Measurements from ENCODE around the gene QRICH2. TPM values are rescaled to one million over a fixed set of nuclear protein-coding genes. Genes with fewer than 3 reads are reported as not detected.
"Not testable (repeated sequence)": the region's sequence is repeated elsewhere in the genome, so short reads cannot be mapped to it uniquely, and the experiment has no call there.

Gene QRICH2
- total RNA-seq, 4 donors from 2014 or later, result 2.0 to 8.4 (median 5.2) TPM

- WGBS, 2 donors, result 88 to 92% methylated on average over 5 of the region's 5 CpGs
- no peak for TF ChIP-seq POLR2A (IDR thresholded peaks at IDR 0.05)
- TF ChIP-seq EP300 (IDR thresholded peaks at IDR 0.05), result no peak
- TF ChIP-seq CTCF (IDR thresholded peaks at IDR 0.05), result no peak
- Histone ChIP-seq H3K36me3 (no peaks in the 10 kb centered on the region), H3K27ac (no peak overlapping the region), H3K9me3 (no peaks in the 10 kb centered on the region), H3K27me3 (no peaks in the 10 kb centered on the region), H3K4me3 (no peak overlapping the region), H3K4me1 (peaks cover 0 to 40% (median 29%) of the 10 kb centered on the region in 4 donors)
- no peak for DNase-seq (ENCODE audit: low spot score in 2 of 2)
These were observed 53.8 kb downstream of the QRICH2 start for GRCh38 chr17:76254275-76254674.

GRCh38 chr17:76253841-76254240 is 54.2 kb downstream of the QRICH2 start:
- Histone ChIP-seq H3K27me3 (no peaks in the 10 kb centered on the region), H3K36me3 (no peaks in the 10 kb centered on the region), H3K9me3 (no peaks in the 10 kb centered on the region), H3K27ac (peak overlapping the region in 2 of 4 donors; percentile 86 to 92), H3K4me3 (no peak overlapping the region), H3K4me1 (peaks cover 0 to 38% (median 26%) of the 10 kb centered on the region in 4 donors)
- no peak for TF ChIP-seq EP300 (IDR thresholded peaks at IDR 0.05)
- TF ChIP-seq CTCF (IDR thresholded peaks at IDR 0.05), result no peak
- no peak for TF ChIP-seq POLR2A (IDR thresholded peaks at IDR 0.05)
- no peak for DNase-seq (ENCODE audit: low spot score in 2 of 2)
- 83 to 90% methylated on average over 7 of the region's 7 CpGs for WGBS, 2 donors

- DNase-seq (ENCODE audit: low spot score in 2 of 2), result not testable (repeated sequence)
These were observed 54.9 kb downstream of the QRICH2 start for GRCh38 chr17:76252967-76253766.

GRCh38 chr17:76252040-76252954 is 55.8 kb downstream of the QRICH2 start:
- TF ChIP-seq EP300 (IDR thresholded peaks at IDR 0.05) (peak in 1 of 2 donors; percentile 92), POLR2A (IDR thresholded peaks at IDR 0.05) (peak; percentile 7 to 32), CTCF (IDR thresholded peaks at IDR 0.05) (no peak)
- Histone ChIP-seq H3K9me3 (no peaks in the 10 kb centered on the region), H3K27ac (peak overlapping the region; percentile 80 to 92 (median 84)), H3K36me3 (no peaks in the 10 kb centered on the region), H3K27me3 (no peaks in the 10 kb centered on the region), H3K4me3 (no peak overlapping the region), H3K4me1 (peaks cover 0 to 31% (median 23%) of the 10 kb centered on the region in 4 donors)
- DNase-seq (ENCODE audit: low spot score in 2 of 2), result peak in 1 of 2 donors; percentile 66
- 27 to 34% methylated on average over 11 of the region's 11 CpGs for WGBS, 2 donors

More at GRCh38 chr17:76252967-76253766, 54.9 kb downstream of the QRICH2 start:
- H3K27me3 ChIP-seq, H3K36me3 ChIP-seq, H3K9me3 ChIP-seq, H3K4me3 ChIP-seq: not testable (repeated sequence)
- Histone ChIP-seq H3K4me1 (peaks cover 0 to 31% (median 23%) of the 10 kb centered on the region in 4 donors), H3K27ac (peak overlapping the region; percentile 66 to 92 (median 84))
- 82 to 89% methylated on average over 23 of the region's 23 CpGs for WGBS, 2 donors

- DNase-seq (ENCODE audit: low spot score in 2 of 2), result no peak
- H3K27ac ChIP-seq, result peak overlapping the region; percentile 80 to 92 (median 84)
- TF ChIP-seq EP300 (IDR thresholded peaks at IDR 0.05) (no peak), CTCF (IDR thresholded peaks at IDR 0.05) (no peak), POLR2A (IDR thresholded peaks at IDR 0.05) (no peak)
These were observed 56.5 kb downstream of the QRICH2 start for GRCh38 chr17:76251478-76252039.

More at GRCh38 chr17:76251478-76252039, 56.5 kb downstream of the QRICH2 start:
- Histone ChIP-seq H3K4me1 (peaks cover 0 to 31% (median 24%) of the 10 kb centered on the region in 4 donors), H3K36me3 (no peaks in the 10 kb centered on the region), H3K4me3 (no peak overlapping the region), H3K9me3 (no peaks in the 10 kb centered on the region), H3K27me3 (no peaks in the 10 kb centered on the region)
- 84 to 89% methylated on average over 8 of the region's 8 CpGs for WGBS, 2 donors

Data from tibial nerve (tissue), 4 donors.